H7 (cell line): ENCODE results near the gene CSNK2A1. TPM values are rescaled to one million over a fixed set of nuclear protein-coding genes. Genes with fewer than 3 reads are reported as not detected.

Experiments used
- DNase-seq: peaks from one replicate; pipeline ENCODE4 v3.0.0; 2012
- H3K27me3 ChIP-seq: 2 replicates; pipeline ENCODE4 v1.6.0; 2011; ENCODE audit warnings: mild to moderate bottlenecking, low read length; ENCODE audit not compliant: control insufficient read depth, insufficient read depth
- H3K36me3 ChIP-seq: replicated peaks from 2 replicates; pipeline ENCODE4 v1.5.1; 2011; ENCODE audit warnings: low read length; ENCODE audit not compliant: control insufficient read depth, insufficient read depth
- H3K4me3 ChIP-seq: 2 replicates; pipeline ENCODE4 v1.5.1; 2011; ENCODE audit warnings: low read depth, mild to moderate bottlenecking, control low read depth, low read length, moderate library complexity; ENCODE audit not compliant: insufficient read depth
- total RNA-seq: library from RNA; depleted of rRNA; stranded (reverse); fragments of >200 nt; shearing (Covaris generic); gene quantifications from 2 replicates; pipeline ENCODE4 v1.2.3, GENCODE V29; 2014

CSNK2A1 gene
- total RNA-seq, 1 experiment from 2014 or later, result 124 TPM

DNA sequence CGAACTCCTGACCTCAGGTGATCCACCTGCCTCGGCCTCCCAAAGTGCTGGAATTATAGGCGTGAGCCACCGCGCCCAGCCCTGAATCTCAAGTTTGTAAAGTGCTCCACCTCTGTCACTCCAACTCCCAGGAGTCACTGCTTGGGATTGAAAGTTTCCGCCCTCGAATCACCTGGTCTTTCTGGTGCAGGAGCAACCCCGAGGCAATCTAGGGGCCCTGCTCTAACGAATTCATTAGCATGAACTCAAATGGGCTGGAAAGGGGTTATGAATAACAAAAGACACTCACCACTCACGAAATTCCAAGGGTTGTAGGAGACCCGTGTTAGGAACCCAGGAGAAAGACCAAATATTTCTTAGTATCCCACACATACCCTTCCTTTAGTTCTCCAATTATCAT is 109.4 kb downstream of the CSNK2A1 start:
- peaks cover 17% of the 10 kb centered on the region for H3K36me3 ChIP-seq
- DNase-seq, result peak; percentile 91
- no peak overlapping the region for H3K4me3 ChIP-seq
- H3K27me3 ChIP-seq, result peaks cover 14% of the 10 kb centered on the region

DNA sequence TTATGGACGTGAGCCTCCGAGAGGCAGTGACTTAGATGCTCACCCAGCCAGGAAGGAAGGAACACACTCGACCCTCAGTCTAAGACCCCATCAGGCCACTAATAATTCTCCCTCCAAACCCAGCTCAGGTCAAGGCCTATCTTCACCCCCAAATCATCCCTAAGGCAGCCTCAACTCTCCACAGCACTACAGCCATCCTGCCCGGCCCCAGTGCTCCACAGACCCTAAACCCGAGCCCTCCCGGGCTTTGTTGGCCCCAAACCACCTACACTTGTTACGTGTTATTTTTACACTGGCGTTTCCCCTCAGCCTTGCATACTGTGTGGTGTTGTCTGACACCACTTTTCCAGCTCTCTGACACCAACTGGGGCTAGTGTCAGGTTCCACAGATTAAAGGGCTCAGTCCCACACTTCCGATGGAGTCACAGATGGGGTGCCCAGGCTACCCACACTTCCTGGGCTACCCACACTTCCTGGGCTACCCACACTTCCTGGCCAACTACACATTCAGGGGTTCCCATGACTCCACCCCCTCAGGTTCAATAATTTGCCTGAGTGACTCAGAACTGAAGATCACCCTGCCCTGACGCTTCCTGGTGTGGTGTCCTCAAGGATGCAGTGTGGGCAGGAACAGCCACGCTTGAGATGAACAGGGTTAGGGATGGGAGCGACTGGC is 110.2 kb downstream of the CSNK2A1 start:
- no peak overlapping the region for H3K4me3 ChIP-seq
- DNase-seq, result no peak
- H3K36me3 ChIP-seq, result peaks cover 14% of the 10 kb centered on the region
- peaks cover 14% of the 10 kb centered on the region for H3K27me3 ChIP-seq

GRCh38 chr20:432677-433299 is 110.8 kb downstream of the CSNK2A1 start:
- Histone ChIP-seq H3K36me3 (peaks cover 13% of the 10 kb centered on the region), H3K27me3 (peaks cover 14% of the 10 kb centered on the region), H3K4me3 (no peak overlapping the region)
- no peak for DNase-seq

GRCh38 chr20:432208-432607 is 111.4 kb downstream of the CSNK2A1 start:
- Histone ChIP-seq H3K4me3 (no peak overlapping the region), H3K36me3 (peaks cover 11% of the 10 kb centered on the region), H3K27me3 (peaks cover 14% of the 10 kb centered on the region)
- DNase-seq, result peak; percentile 36

DNA sequence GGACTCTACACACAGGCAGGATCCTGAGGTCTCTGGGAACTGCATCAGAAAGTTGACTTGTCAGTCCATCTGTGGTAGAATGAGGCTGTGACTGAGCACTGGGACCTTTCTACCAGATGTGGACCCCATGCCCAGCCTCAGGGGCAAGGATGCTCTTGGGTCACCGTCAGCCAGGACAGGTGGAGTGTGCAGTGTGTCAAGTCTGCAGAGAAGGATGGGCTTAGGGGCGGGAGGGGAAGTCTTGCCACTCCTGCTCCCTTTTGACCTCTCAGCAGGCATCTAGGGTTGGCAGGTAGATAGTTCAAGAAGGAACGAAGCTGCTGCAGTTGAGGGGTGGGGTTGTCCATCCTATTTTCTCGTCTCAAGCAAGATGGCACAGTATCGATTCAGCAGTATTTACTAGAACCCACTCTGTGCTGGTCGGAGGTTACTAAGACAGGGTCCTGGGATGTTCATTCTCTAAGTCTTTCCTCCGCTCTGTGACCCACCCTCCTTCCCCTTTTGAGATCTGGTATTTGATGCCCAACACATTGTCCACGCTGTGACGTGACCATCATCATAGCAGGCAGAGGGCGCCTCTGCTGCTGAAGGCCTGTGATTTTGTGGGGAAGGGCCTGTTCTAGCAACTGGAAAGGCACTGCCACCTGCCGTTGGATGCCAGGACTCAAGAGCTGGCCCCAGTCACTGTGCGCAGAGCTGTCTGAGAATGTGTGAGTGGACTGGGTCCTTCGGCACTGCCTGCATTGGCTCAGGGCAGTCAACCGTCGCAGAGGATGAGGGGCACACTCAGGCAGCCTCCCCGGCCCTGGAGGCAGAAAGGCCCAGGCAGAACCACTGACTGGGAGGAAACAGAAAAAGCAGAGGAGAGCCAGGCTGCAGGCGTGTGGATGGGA is 112.3 kb downstream of the CSNK2A1 start:
- H3K36me3 ChIP-seq, result peaks cover 7% of the 10 kb centered on the region
- H3K4me3 ChIP-seq, result no peak overlapping the region
- peaks cover 14% of the 10 kb centered on the region for H3K27me3 ChIP-seq
- DNase-seq, result peak; percentile 87

GRCh38 chr20:430091-430999 is 113.2 kb downstream of the CSNK2A1 start:
- peak; percentile 38 for DNase-seq
- Histone ChIP-seq H3K4me3 (no peak overlapping the region), H3K27me3 (peaks cover 9% of the 10 kb centered on the region), H3K36me3 (peaks cover 4% of the 10 kb centered on the region)

DNA sequence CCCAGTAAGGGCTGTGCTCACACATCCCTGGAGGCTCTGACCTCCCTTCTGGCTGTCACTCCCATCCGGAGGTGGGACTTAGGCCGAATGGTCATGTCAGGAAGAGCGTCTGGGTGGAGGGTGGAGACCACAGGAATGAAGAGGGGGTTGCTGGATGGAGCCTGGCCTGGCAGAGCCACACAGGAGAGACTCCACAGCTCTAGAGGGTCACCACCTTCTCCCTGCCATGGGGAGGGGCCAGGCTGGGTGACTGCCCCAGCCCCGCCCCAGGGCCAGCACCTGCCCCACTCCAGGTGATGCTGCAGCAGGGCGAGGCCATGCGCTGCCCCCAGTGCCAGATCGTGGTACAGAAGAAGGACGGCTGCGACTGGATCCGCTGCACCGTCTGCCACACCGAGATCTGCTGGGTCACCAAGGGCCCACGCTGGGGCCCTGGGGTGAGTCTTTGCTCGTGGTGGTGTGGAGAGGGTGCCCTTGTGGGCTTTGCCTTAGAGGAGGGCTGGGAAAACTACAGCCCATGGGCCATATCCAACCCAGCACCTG is 114.9 kb downstream of the CSNK2A1 start:
- Histone ChIP-seq H3K4me3 (no peak overlapping the region), H3K27me3 (peaks cover 3% of the 10 kb centered on the region), H3K36me3 (peaks cover 8% of the 10 kb centered on the region)
- peak; percentile 89 for DNase-seq

DNA sequence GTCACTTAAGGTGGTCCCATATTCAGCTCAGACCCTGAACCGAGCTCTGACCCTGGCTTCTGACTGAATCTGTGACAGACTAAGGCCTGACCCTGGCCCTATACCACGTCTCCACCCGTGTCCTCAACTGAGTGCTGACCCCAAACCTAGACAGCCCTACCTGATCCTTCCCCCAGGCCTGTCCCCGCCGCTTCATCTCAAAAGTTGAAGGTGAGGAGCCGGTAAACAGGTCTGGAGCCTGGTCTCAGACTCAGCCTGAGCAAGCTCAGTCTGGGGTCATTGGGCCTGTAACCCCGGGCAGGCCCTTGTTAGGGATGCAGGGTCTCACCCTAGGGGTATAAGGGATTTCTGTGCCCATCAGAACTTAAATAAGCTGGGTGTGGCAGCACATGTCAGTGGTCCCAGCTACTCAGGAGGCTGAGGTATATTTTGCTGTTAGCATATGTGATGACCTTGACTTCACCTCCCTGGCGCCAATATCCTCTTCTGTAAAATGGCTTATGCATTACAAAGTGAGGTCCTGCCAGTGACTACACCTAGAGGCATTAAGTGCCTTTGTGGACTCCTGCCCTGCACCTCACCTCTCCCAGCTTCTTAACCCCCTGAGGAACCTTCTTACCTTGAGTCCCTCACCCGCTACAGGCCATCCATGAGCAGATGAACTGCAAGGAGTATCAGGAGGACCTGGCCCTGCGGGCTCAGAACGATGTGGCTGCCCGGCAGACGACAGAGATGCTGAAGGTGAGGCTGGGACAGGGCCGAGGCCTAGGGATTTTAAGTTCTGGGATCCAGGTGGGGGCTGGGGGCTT is 115.5 kb downstream of the CSNK2A1 start:
- Histone ChIP-seq H3K4me3 (no peak overlapping the region), H3K27me3 (peaks cover 2% of the 10 kb centered on the region; the same call in 1 of the 2 replicates), H3K36me3 (peaks cover 8% of the 10 kb centered on the region)
- no peak for DNase-seq

DNA sequence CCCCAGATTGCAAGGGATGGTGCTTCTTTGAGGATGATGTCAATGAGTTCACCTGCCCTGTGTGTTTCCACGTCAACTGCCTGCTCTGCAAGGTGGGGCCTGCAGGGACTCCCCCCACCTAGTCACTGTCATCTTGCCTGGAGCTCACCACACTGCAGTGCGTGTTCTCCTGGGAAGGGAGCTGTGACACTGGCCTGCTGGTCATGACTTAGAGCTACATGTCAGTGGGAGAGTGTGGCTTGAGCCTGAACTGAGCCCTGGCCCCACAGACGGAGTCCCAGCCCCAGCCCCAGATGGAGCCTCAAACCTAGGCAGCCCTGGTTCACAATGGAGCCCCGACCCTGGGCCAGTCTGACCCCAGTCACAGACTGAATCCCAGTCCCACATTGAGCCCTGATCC is 116.2 kb downstream of the CSNK2A1 start:
- no peaks in the 10 kb centered on the region for H3K27me3 ChIP-seq
- H3K4me3 ChIP-seq, result no peak overlapping the region
- peaks cover 9% of the 10 kb centered on the region for H3K36me3 ChIP-seq
- peak; percentile 38 for DNase-seq

DNA sequence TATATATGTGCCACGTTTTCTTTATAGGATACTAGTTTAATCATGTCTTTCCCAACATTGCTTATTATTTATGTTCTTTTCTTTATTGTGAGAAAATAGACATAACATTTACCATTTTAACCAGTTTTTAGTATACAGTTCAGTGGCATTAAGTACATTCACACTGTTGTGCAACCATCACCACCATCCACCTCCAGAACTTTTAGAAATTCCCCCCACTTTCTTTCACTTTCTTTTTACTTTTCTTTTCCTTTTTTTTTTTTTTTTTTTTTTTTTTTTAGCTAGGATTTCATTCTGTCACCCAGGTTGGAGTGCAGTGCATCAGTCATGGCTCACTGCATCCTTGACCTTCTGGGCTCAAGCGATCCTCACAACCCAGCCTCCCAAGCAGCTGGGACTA is 117.0 kb downstream of the CSNK2A1 start:
- H3K36me3 ChIP-seq, result peaks cover 13% of the 10 kb centered on the region
- H3K27me3 ChIP-seq, result no peaks in the 10 kb centered on the region
- H3K4me3 ChIP-seq, result no peak overlapping the region
- no peak for DNase-seq
